ENCODE results near the gene NCAM2.

DNA sequence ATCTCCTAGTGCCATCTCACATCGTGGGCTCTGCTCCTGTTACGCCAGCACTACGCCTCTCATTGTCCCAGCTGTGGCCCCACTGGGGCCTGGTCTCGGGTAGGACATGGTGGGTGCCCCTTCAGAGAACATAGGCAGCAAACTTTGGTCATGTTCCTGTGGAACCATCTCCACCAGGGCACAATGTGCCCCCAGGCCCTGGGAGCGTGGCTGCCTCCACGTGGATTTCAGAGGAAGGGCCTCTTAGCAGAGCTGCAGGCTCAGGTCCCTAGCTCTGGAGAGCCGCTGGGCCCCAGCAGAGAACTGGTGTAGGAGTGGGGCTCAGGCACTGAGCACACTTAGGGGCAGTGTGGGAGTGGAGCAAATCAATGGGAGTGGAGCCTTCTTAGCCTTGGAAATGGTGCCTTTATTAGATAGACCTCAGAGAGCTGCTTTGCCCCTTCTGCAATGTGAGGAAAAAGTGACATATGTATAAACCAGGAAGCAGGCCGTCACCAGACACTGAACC, 460.0 kb downstream of the NCAM2 start:
- TF ChIP-seq, protein P1, sequence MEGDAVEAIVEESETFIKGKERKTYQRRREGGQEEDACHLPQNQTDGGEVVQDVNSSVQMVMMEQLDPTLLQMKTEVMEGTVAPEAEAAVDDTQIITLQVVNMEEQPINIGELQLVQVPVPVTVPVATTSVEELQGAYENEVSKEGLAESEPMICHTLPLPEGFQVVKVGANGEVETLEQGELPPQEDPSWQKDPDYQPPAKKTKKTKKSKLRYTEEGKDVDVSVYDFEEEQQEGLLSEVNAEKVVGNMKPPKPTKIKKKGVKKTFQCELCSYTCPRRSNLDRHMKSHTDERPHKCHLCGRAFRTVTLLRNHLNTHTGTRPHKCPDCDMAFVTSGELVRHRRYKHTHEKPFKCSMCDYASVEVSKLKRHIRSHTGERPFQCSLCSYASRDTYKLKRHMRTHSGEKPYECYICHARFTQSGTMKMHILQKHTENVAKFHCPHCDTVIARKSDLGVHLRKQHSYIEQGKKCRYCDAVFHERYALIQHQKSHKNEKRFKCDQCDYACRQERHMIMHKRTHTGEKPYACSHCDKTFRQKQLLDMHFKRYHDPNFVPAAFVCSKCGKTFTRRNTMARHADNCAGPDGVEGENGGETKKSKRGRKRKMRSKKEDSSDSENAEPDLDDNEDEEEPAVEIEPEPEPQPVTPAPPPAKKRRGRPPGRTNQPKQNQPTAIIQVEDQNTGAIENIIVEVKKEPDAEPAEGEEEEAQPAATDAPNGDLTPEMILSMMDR (IDR thresholded peaks at IDR 0.05; ENCODE audit: low read length), result no peak
- TF ChIP-seq EZH2 (IDR thresholded peaks at IDR 0.05; ENCODE audit: borderline replicate concordance, low read length), result no peak

All from OCI-LY1 (cell line).